SKM-1 (cell line): Measurements from ENCODE around the gene ZNF750.

Experiments used
- DNase-seq: peaks from one replicate; lab custom pipeline; 2025; ENCODE audit not compliant: unreplicated experiment; lab: John Stamatoyannopoulos, UW

ZNF750 gene

GRCh38 chr17:82872591-82873520, 33.0 kb upstream of the ZNF750 start:
- no peak for DNase-seq

- no peak for DNase-seq
These were observed 32.1 kb upstream of the ZNF750 start for GRCh38 chr17:82871776-82872561.

DNA sequence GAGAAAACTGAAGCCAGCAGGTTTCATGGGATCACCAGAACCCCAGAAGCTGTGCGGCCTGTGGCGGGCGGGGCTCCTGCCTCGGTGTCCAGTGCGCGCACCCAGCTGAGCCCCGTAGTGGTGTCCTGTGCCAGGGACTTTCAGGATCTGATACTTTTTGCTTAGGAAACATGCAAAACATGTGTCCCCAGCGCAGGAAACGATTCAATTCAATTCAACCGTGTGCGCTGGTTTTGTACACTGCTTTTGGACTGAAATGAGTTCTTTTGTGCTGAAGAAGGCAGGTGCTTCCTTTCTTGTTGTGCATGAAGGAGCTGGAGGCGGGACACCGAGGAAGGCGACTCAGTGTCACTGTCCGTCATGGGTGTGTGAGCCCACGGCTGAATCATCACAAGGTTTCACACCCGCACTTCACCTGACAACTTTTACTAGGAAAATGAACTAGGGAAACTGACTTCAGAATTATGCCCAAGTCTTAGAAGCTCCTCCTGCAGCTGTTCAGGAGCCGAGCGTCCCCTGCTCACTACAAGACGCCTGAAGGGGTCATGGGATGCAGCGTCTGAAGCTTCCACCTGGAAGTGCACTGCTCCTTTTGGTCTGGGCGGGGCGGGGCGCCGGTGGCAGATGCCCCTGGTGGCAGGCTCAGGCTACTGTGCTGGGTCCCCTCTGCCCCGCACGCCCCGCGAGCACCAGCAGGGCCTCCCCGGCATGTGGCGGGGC, 31.4 kb upstream of the ZNF750 start:
- no peak for DNase-seq

- DNase-seq, result no peak
These were observed 30.7 kb upstream of the ZNF750 start for GRCh38 chr17:82870541-82870940.

DNA sequence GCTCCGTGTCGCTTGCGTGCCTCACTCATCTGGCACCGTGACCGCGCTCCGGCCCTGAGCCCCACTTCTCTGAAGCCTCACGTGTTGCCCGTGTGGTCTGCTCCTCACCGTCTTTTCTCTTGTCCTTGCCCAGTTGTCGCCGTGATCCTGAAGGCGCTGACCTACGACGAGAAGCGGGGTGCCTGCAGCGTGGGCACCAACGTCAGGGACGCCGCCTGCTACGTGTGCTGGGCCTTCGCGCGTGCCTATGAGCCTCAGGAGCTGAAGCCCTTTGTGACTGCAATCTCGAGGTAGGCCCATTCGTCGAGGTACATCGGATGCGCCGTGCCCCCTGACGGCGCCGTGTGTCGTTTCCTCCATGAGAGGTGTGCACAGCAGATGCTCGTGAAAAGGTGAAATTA, 30.3 kb upstream of the ZNF750 start:
- no peak for DNase-seq

- no peak for DNase-seq
These were observed 29.7 kb upstream of the ZNF750 start for GRCh38 chr17:82869536-82869935.

GRCh38 chr17:82868715-82869131, 28.9 kb upstream of the ZNF750 start:
- DNase-seq, result no peak

- DNase-seq, result no peak
These were observed 28.0 kb upstream of the ZNF750 start for GRCh38 chr17:82867763-82868325.

GRCh38 chr17:82866590-82867191, 26.9 kb upstream of the ZNF750 start:
- DNase-seq, result no peak

- DNase-seq, result no peak
These were observed 26.1 kb upstream of the ZNF750 start for GRCh38 chr17:82865774-82866395.

GRCh38 chr17:82865274-82865673, 25.5 kb upstream of the ZNF750 start:
- no peak for DNase-seq

DNA sequence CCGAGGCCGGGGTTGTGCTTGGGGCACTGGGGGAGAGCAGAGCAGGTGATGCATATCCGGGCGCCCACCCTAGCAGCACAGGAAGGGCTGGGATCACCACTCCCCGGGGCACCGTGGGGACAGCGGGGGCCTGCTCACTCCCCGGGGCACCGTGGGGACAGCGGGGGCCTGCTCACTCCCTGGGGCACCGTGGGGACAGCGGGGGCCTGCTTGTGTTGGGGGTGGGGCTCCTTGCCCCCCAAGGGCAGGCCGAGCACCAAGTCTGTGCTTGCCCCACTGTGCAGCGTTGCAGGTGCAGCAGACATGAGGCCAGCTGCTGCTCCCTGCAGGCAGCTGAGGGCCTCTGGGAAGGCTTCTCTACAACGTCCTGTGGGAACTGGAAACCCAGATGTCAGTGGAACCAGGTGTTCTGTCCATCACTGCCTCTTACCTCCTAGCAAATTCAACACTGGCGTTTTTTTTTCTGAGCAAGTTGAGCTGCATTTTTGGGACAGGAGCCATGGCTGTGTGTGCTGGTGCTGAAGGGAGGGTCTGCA, 25.0 kb upstream of the ZNF750 start:
- no peak for DNase-seq

DNA sequence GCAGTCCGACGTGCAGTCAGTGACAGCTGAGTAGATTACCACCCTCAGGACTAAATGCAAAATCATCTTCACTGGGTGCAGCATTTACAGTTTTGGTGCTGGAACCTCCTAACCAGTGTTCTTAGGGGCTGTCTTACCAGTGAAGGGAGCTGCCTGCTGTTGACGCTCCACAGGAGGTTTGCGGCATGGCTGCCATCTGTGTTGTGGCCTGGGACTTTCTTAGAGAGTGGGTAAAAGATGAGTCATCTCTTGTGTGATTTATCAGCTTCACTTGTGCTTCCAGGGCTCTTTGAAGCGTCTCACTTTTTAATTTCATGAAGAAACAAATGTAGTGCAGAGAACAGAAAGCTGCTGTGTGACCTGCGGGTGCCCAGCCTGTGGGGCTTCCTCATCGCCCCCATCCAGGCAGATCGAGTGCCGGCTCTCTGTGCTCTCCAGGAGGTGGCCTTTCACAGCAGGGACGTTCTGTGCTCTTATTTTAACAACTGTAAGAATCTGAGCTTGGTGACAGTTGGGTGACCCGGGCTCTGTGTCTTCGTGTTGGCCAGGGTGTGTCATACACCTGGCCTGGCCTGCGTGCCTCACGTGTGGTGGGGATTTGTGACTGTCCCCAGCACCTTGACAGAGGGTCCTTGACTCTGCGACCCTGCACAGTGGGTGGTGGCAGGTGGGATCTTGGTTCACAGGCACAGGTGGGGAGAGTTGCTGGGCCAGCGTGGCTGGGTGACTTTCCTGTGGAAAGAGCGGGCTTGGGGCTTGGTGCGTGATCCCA, 24.3 kb upstream of the ZNF750 start:
- DNase-seq, result no peak

DNA sequence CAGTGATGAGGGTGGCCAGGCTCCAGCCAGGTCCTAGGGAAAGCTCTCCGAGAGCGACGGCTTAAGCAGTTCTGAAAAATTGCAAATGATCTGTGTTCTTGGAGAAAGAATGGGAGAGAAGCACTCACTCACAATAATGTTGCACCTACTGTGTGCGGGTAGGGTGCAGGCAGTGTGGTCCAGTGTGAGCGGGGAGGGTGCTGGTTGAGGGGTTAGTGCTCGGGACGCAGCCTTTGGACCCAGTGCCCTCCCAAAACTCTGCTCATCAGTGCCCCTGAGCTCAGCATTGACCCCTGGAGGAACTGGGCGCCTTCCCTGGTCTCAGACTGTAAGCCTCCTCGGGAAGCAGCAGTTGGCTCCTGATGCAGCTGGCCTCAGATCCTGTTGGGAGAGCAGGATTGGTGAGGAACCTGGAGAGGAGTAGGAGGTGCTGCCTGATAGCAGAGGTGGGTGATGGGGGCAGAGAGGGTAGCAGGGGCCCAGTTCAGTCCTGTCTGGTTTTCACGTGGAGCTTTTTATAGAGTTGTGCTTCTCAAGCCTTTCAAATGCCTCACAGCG, 23.6 kb upstream of the ZNF750 start:
- DNase-seq, result no peak

- no peak for DNase-seq
These were observed 23.0 kb upstream of the ZNF750 start for GRCh38 chr17:82862737-82863382.

DNA sequence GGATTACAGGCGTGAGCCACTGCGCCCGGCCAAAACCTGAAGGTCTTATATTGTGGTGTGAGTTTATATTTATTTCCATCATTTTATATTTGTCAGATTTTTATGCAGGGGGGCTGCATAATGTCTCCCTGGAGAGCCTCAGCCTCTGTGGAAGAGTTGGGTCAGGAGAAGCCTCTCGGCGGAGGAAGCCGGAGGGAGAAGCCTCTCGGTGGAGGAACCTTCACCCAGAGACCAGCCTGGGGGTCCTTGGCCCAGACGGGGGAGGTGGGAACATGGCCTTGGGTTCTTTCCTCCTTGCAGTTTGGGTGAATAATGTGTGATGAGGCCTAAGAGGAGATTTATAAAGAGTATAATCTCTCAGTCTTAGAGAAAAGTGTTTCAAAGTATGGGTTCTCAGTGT, 22.4 kb upstream of the ZNF750 start:
- no peak for DNase-seq

- no peak for DNase-seq
These were observed 21.6 kb upstream of the ZNF750 start for GRCh38 chr17:82861393-82861775.

- DNase-seq, result no peak
These were observed 21.0 kb upstream of the ZNF750 start for GRCh38 chr17:82860606-82861392.
